SK-N-SH treated with all-trans-retinoic acid at 6 μM for 48 hours (cell line): Measurements from ENCODE around the gene AATF.

ENCODE experiments used
- ATAC-seq: fragments of 200-7000 bp; cut with Tn5 transposase; 3 replicates; pipeline ENCODE4 v1.9.1; 2020; ENCODE audit warnings: mild to moderate bottlenecking, moderate library complexity
- BACH2 ChIP-seq: fragments of 250-450 bp; sonication (Bioruptor Pico); IDR thresholded peaks from 2 replicates; pipeline ENCODE4 v1.9.0; 2021; ENCODE audit warnings: mild to moderate bottlenecking, borderline replicate concordance
- GLIS3 ChIP-seq: fragments of 250-450 bp; sonication (Bioruptor Pico); IDR thresholded peaks from 2 replicates; pipeline ENCODE4 v1.5.0; 2020; ENCODE audit warnings: mild to moderate bottlenecking, moderate library complexity
- ISL1 ChIP-seq: fragments of 250-450 bp; sonication (Bioruptor Pico); IDR thresholded peaks from 2 replicates; pipeline ENCODE4 v2.1.2; 2022; ENCODE audit warnings: mild to moderate bottlenecking, moderate library complexity
- OSR1 ChIP-seq: fragments of 250-450 bp; sonication (Bioruptor Pico); IDR thresholded peaks from 2 replicates; pipeline ENCODE4 v1.8.0; 2022; ENCODE audit warnings: moderate library complexity, mild to moderate bottlenecking, inconsistent platforms
- PPARA ChIP-seq: fragments of 250-450 bp; sonication (Bioruptor Pico); IDR thresholded peaks from 2 replicates; pipeline ENCODE4 v1.5.0; 2020; ENCODE audit warnings: mild to moderate bottlenecking, borderline replicate concordance
- RARB ChIP-seq: fragments of 250-450 bp; sonication (Bioruptor Pico); IDR thresholded peaks from 2 replicates; pipeline ENCODE4 v1.8.0; 2021; ENCODE audit warnings: mild to moderate bottlenecking, moderate library complexity
- TOX ChIP-seq: fragments of 250-450 bp; sonication (Bioruptor Pico); IDR thresholded peaks from 2 replicates; pipeline ENCODE4 v1.8.0; 2021; ENCODE audit warnings: mild to moderate bottlenecking, moderate library complexity, borderline replicate concordance
- ZC3H10 ChIP-seq: fragments of 250-450 bp; sonication (Bioruptor Pico); IDR thresholded peaks from 2 replicates; pipeline ENCODE4 v1.5.1; 2021; ENCODE audit warnings: mild to moderate bottlenecking, moderate library complexity
- ZFP3 ChIP-seq: fragments of 250-450 bp; sonication (Bioruptor Pico); IDR thresholded peaks from 2 replicates; pipeline ENCODE4 v1.5.0; 2020; ENCODE audit warnings: mild to moderate bottlenecking, moderate library complexity
- ZFP30 ChIP-seq: fragments of 450-650 bp; formaldehyde crosslinking; IDR thresholded peaks from 2 replicates; pipeline ENCODE4 v1.5.0; 2022; ENCODE audit warnings: mild to moderate bottlenecking, moderate library complexity
- ZNF565 ChIP-seq: fragments of 450-650 bp; formaldehyde crosslinking; conservative IDR thresholded peaks from 2 replicates; pipeline ENCODE4 v1.5.0; 2020; ENCODE audit warnings: low read depth, mild to moderate bottlenecking, moderate library complexity
- ZNF70 ChIP-seq: fragments of 450-650 bp; formaldehyde crosslinking; IDR thresholded peaks from 2 replicates; pipeline ENCODE4 v1.5.0; 2020; ENCODE audit warnings: mild to moderate bottlenecking, moderate library complexity
- ZNF8 ChIP-seq: fragments of 450-650 bp; formaldehyde crosslinking; IDR thresholded peaks from 2 replicates; pipeline ENCODE4 v1.5.0; 2020; ENCODE audit warnings: mild to moderate bottlenecking, moderate library complexity
- TF ChIP-seq, protein P1 (sequence below): fragments of 250-450 bp; sonication (Bioruptor Pico); IDR thresholded peaks from 2 replicates; pipeline ENCODE4 v1.5.0; 2020; ENCODE audit warnings: mild to moderate bottlenecking, moderate library complexity
- TF ChIP-seq, protein P2 (sequence below): fragments of 250-450 bp; sonication (Bioruptor Pico); IDR thresholded peaks from 2 replicates; pipeline ENCODE4 v1.5.1; 2020; ENCODE audit warnings: low read depth, mild to moderate bottlenecking, moderate library complexity
- TF ChIP-seq, protein P3 (sequence below): fragments of 250-450 bp; sonication (Bioruptor Pico); IDR thresholded peaks from 2 replicates; pipeline ENCODE4 v1.8.0; 2020; ENCODE audit warnings: mild to moderate bottlenecking, moderate library complexity, borderline replicate concordance
- TF ChIP-seq, protein P4 (sequence below): fragments of 250-450 bp; sonication (Bioruptor Pico); IDR thresholded peaks from 2 replicates; pipeline ENCODE4 v1.8.0; 2021; ENCODE audit warnings: low read depth, mild to moderate bottlenecking, moderate library complexity, borderline replicate concordance

AATF gene

DNA sequence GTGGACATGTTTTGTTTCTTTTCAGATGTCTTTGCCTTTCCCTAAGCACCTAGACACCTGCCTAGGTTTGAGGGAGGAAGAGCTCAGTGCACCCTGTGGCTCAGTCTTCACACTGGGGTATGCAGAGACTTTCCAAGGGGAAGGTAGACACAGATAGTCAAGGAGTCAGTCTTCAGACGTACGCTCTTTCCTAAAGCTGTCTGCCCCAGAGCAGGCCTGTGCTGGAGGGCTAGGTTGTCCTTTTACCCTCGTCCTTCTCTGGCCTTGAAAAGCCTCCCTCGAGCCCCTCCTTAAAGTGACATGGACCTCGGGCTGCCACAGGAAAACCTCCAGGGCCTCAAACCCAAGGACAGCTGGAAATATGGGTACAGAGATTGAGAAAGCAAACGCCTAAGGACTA, 103.7 kb downstream of the AATF start:
- TF ChIP-seq, protein P1, sequence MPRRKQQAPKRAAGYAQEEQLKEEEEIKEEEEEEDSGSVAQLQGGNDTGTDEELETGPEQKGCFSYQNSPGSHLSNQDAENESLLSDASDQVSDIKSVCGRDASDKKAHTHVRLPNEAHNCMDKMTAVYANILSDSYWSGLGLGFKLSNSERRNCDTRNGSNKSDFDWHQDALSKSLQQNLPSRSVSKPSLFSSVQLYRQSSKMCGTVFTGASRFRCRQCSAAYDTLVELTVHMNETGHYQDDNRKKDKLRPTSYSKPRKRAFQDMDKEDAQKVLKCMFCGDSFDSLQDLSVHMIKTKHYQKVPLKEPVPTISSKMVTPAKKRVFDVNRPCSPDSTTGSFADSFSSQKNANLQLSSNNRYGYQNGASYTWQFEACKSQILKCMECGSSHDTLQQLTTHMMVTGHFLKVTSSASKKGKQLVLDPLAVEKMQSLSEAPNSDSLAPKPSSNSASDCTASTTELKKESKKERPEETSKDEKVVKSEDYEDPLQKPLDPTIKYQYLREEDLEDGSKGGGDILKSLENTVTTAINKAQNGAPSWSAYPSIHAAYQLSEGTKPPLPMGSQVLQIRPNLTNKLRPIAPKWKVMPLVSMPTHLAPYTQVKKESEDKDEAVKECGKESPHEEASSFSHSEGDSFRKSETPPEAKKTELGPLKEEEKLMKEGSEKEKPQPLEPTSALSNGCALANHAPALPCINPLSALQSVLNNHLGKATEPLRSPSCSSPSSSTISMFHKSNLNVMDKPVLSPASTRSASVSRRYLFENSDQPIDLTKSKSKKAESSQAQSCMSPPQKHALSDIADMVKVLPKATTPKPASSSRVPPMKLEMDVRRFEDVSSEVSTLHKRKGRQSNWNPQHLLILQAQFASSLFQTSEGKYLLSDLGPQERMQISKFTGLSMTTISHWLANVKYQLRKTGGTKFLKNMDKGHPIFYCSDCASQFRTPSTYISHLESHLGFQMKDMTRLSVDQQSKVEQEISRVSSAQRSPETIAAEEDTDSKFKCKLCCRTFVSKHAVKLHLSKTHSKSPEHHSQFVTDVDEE (CRISPR knock-in tag), result no peak
- TF ChIP-seq PPARA (CRISPR knock-in tag), result no peak
- no peak for TF ChIP-seq BACH2 (CRISPR knock-in tag)
- TF ChIP-seq, protein P2, sequence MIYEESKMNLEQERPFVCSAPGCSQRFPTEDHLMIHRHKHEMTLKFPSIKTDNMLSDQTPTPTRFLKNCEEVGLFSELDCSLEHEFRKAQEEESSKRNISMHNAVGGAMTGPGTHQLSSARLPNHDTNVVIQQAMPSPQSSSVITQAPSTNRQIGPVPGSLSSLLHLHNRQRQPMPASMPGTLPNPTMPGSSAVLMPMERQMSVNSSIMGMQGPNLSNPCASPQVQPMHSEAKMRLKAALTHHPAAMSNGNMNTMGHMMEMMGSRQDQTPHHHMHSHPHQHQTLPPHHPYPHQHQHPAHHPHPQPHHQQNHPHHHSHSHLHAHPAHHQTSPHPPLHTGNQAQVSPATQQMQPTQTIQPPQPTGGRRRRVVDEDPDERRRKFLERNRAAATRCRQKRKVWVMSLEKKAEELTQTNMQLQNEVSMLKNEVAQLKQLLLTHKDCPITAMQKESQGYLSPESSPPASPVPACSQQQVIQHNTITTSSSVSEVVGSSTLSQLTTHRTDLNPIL (CRISPR knock-in tag), result no peak
- TF ChIP-seq, protein P3, sequence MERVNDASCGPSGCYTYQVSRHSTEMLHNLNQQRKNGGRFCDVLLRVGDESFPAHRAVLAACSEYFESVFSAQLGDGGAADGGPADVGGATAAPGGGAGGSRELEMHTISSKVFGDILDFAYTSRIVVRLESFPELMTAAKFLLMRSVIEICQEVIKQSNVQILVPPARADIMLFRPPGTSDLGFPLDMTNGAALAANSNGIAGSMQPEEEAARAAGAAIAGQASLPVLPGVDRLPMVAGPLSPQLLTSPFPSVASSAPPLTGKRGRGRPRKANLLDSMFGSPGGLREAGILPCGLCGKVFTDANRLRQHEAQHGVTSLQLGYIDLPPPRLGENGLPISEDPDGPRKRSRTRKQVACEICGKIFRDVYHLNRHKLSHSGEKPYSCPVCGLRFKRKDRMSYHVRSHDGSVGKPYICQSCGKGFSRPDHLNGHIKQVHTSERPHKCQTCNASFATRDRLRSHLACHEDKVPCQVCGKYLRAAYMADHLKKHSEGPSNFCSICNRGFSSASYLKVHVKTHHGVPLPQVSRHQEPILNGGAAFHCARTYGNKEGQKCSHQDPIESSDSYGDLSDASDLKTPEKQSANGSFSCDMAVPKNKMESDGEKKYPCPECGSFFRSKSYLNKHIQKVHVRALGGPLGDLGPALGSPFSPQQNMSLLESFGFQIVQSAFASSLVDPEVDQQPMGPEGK (CRISPR knock-in tag), result no peak
- TF ChIP-seq ZNF70 (CRISPR knock-in tag), result no peak
- no peak for TF ChIP-seq ZNF8
- no peak for TF ChIP-seq OSR1 (CRISPR knock-in tag)
- ATAC-seq, result no peak

DNA sequence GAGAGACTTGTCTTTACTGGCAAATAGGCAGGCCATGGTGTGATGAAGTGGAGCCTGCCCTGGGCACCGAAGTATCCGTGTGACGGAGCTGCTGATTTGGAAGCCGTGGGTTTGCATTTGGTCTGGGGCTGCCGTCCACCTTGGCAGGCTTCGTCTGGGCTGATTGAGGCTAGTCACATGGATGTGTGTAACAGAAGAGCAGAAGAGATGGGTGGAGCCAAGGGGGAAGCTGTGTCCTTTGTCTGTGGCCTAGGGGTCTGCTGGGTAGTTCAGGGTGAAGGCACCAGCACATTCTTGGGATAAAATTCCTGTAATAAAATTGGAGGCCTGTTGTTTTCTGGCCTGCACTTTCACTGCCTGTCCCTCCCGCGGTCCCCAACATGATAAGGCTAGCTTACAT, 106.1 kb downstream of the AATF start:
- TF ChIP-seq, protein P4, sequence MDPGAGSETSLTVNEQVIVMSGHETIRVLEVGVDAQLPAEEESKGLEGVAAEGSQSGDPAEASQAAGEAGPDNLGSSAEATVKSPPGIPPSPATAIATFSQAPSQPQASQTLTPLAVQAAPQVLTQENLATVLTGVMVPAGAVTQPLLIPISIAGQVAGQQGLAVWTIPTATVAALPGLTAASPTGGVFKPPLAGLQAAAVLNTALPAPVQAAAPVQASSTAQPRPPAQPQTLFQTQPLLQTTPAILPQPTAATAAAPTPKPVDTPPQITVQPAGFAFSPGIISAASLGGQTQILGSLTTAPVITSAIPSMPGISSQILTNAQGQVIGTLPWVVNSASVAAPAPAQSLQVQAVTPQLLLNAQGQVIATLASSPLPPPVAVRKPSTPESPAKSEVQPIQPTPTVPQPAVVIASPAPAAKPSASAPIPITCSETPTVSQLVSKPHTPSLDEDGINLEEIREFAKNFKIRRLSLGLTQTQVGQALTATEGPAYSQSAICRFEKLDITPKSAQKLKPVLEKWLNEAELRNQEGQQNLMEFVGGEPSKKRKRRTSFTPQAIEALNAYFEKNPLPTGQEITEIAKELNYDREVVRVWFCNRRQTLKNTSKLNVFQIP (CRISPR knock-in tag), result no peak
- no peak for TF ChIP-seq OSR1 (CRISPR knock-in tag)
- TF ChIP-seq ZC3H10 (CRISPR knock-in tag), result no peak
- TF ChIP-seq ZNF8, result no peak
- TF ChIP-seq RARB (CRISPR knock-in tag), result no peak
- TF ChIP-seq, protein P1 (CRISPR knock-in tag), result no peak
- no peak for ATAC-seq

DNA sequence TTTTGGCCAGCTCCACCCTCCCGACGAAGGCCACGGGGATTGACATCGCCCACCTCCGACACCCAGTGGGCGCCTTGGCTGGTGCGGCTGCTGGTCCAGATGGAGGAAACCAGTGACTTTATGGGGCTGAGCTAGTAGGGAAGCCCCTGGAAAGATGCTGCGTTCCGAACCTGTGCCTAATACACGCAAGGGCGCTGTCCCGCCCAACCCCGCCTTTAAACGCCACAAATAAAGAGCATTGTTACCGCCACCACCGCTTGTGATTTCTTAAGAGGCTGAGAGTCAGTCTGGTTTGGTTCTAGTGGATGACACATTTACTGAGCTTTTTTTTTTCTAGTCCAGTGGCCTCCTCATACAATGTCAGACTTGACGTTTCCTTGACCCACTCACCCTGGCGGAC, 107.9 kb downstream of the AATF start:
- TF ChIP-seq BACH2 (CRISPR knock-in tag), result no peak
- TF ChIP-seq GLIS3, result no peak
- TF ChIP-seq, protein P1 (CRISPR knock-in tag), result no peak
- no peak for TF ChIP-seq TOX (CRISPR knock-in tag)
- TF ChIP-seq ZFP3 (CRISPR knock-in tag), result no peak
- no peak for TF ChIP-seq ZNF565
- no peak for TF ChIP-seq ZNF70 (CRISPR knock-in tag)
- no peak for TF ChIP-seq ISL1 (CRISPR knock-in tag)
- TF ChIP-seq, protein P4 (CRISPR knock-in tag), result no peak
- TF ChIP-seq ZFP30, result no peak
- ATAC-seq, result no peak
